ENCODE measurements around the gene NMT2.
A peak's percentile ranks its signal among the peaks of the same experiment; 100 is the strongest.

Gene NMT2

DNA sequence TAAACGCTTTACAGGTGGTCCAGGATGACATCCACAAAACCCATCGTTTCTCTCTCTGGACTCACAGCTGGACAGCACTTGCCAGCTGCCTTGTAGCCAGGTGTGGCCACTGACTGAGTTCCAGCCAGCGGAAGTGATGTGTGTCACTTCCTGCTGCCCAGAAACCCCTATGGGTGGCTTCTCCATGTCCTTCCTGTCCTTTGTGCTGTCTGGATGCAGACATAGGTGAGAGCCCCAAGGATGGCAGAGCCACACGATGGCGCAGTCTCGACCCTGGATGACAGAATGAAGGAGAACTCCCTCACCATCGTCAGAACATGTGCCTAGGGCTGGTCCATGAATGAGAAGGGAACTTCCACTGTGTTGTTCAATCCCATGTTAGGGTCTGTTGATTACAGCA, 22.1 kb downstream of the NMT2 start:
- no peak for DNase-seq (ENCODE audit: low read depth in 2 of 3, low spot score in 2 of 3)

DNA sequence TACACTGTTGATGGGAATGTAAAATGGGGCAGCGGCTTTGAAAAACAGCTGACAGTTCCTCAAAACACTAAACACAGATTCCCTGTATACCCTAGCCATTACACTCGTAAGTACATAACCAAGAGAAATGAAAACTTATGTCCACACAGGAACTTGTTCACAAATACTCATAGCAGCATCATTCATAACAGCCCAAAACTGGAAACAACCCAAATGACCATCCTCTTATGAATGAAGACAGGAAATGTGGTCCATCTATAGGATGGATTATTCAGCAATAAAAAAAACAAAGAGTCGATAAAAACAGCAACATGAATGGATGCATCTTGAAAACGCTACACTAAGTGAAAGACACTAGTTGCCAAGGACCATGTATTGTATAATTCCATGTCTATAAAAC, 23.7 kb downstream of the NMT2 start:
- no peak for DNase-seq (ENCODE audit: low read depth in 2 of 3, low spot score in 2 of 3)

DNA sequence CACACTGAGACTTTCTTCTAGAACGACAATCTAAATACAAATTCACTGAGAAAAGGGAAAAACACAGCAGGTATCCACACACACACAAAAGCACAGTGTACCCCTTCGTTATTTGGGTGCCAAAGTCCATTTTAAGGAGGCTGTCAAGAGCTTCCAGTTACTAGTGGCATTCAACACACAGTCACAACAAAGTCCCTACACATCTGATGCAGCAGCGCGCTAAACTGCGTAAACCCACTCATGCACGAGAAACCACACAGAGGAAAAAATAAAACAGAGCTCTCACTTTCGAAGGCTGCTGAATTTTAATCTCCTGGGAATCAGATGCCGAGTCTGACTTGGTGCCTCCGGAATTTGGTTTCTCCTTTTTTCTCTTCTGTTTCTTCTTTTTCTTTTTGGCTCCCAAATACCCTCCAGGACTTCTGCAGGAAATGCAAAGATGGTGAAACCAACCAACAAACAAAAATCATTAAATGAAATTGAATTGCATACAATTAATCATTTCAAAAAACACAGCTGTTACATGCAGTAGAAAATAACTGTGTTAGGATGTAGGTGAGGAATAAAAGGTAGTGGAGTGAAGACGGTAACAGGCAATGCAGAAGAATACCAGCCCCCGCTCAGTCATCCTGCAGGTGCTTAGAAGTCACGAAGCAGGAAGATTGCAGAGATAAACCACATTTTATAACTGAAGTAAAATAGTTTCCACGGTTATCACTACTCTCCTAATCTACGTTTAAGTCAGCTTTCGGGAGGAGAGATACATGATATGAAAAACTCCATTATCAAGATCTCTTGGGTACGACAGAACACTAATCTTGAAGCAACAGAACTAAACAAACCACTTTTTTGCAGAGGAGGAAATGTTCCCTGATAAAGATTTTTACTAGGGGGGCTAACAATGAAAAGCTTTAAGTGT, 27.1 kb downstream of the NMT2 start:
- no peak for DNase-seq (ENCODE audit: low read depth in 2 of 3, low spot score in 2 of 3)

- no peak for DNase-seq (ENCODE audit: low read depth in 2 of 3, low spot score in 2 of 3)
Observed at GRCh38 chr10:15140698-15141097, 27.8 kb downstream of the NMT2 start.

DNA sequence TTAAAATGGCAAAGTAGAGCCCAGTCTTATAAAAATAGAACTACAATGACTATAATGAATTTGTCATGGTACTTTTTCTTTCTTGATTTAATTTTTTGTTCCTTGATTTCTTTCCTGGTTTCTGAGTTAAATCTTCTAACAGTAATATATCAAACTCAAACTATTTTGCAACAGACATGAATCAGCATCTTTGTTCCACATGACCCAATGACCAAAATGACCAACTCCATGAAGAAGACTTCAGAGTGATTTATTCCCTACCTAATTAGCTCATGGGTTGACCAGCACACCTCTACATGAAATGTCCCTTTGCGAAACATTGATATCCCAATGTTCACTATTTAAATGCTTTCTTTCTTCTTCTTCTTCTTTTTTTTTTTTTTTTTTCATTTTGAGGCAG, 30.9 kb downstream of the NMT2 start:
- DNase-seq (ENCODE audit: low read depth in 2 of 3, low spot score in 2 of 3), result no peak

DNA sequence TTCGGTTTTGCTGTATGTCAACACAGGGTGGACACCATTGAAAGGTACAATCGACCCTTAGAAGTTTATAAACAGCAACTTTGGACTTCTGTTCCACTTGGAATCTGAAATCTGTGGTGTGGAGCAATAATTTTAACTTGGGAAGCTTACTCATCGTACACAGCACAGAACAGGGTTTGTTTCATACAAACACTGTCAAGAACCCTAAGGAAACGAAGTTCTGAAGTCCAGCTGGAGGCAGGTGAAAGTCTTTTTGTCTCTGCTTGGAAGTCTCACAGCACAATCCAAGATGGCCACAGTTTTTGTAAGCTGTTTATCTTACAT, 31.5 kb downstream of the NMT2 start:
- no peak for DNase-seq (ENCODE audit: low read depth in 2 of 3, low spot score in 2 of 3)

GRCh38 chr10:15136129-15137035, 32.1 kb downstream of the NMT2 start:
- no peak for DNase-seq (ENCODE audit: low read depth in 2 of 3, low spot score in 2 of 3)

DNA sequence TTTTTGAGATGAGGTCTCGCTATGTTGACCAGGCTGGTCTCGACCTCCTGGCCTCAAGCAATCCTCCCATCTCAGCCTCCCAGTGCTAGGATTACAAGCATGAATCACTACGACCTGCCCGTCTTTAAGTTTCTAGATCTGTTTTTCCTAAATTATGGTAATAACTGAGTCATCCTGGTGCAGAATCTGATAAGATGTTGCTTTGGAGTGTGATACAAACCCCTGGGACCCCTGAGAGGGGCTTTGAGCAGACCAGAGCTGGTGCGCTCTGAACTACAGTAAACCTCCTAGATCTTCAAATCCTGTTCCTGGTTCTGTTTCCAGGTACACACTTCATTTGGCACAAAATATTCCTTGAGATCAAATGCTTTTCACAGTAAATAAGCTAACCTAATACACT, 37.2 kb downstream of the NMT2 start:
- DNase-seq (ENCODE audit: low read depth in 2 of 3, low spot score in 2 of 3), result no peak

GRCh38 chr10:15124908-15125307, 43.6 kb downstream of the NMT2 start:
- DNase-seq (ENCODE audit: low read depth in 2 of 3, low spot score in 2 of 3), result no peak

DNA sequence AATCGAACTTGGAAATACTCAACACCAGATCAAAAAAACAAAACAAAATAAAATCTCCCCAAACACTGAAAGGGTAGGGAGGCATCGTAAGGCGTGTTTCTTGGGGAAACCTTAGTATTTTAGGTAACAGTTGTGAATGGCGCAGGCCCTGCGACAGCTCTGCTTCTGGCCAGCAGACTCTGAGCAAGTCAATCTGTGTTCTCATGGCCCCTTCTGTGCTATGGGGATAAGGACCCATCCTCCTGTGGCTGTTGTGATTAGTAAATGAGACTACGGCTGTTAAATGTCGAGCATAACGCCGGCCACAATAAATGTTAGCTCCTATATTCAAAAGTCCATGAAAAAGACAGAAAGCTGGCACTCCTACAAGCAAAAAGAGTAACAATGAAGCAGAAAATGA, 44.3 kb downstream of the NMT2 start:
- DNase-seq (ENCODE audit: low read depth in 2 of 3, low spot score in 2 of 3), result no peak

- no peak for DNase-seq (ENCODE audit: low read depth in 2 of 3, low spot score in 2 of 3)
Observed at GRCh38 chr10:15123749-15124184, 44.7 kb downstream of the NMT2 start.

- no peak for DNase-seq (ENCODE audit: low read depth in 2 of 3, low spot score in 2 of 3)
Observed at GRCh38 chr10:15122477-15123030, 45.9 kb downstream of the NMT2 start.

GRCh38 chr10:15121707-15122106, 46.8 kb downstream of the NMT2 start:
- DNase-seq (ENCODE audit: low read depth in 2 of 3, low spot score in 2 of 3), result no peak

- no peak for DNase-seq (ENCODE audit: low read depth in 2 of 3, low spot score in 2 of 3)
Observed at GRCh38 chr10:15120523-15120922, 48.0 kb downstream of the NMT2 start.

DNA sequence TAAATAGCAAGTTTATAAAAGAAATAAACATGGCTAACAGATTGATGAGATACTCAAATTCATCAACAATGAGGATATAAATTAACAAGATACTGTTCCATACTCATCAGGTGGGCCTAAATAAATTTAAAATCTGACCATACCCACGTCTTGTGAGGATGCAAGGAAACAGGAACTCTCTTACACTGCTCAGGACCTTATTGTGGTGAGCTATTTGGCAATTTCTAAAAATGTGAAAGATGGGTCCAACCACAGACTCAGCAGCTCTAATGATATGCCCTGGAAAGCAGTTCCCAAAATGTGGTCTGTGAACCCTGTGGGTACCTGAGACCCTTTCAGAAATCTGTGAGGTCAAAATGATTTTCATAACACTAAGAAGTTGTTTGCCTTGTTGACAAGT, 49.9 kb downstream of the NMT2 start:
- DNase-seq (ENCODE audit: low read depth in 2 of 3, low spot score in 2 of 3), result no peak

GRCh38 chr10:15116225-15116624, 52.3 kb downstream of the NMT2 start:
- no peak for DNase-seq (ENCODE audit: low read depth in 2 of 3, low spot score in 2 of 3)

- no peak for DNase-seq (ENCODE audit: low read depth in 2 of 3, low spot score in 2 of 3)
Observed at GRCh38 chr10:15113766-15114165, 54.7 kb downstream of the NMT2 start.

- no peak for DNase-seq (ENCODE audit: low read depth in 2 of 3, low spot score in 2 of 3)
Observed at GRCh38 chr10:15112657-15113056, 55.8 kb downstream of the NMT2 start.

GRCh38 chr10:15106352-15107013, 62.0 kb downstream of the NMT2 start:
- peak in 2 of 3 experiments; percentile 21 to 31 for DNase-seq (ENCODE audit: low read depth in 2 of 3, low spot score in 2 of 3)

DNA sequence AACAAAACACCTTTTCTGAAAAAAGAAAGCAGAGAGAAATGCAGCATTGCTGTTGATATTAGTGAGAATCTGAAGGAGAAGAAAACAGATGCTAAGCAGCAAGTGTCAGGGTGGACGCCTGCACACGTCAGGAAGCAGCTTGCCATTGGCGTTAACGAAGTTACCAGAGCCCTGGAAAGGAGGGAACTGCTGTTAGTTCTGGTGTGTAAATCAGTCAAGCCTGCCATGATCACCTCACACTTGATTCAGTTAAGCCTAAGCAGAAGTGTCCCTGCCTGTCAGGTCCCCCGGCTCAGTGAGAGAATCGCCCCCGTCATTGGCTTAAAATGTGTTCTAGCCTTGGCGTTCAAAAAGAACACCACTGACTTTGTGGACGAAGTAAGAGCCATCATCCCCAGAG, 65.0 kb downstream of the NMT2 start:
- no peak for DNase-seq (ENCODE audit: low read depth in 2 of 3, low spot score in 2 of 3)

- DNase-seq (ENCODE audit: low read depth in 2 of 3, low spot score in 2 of 3), result no peak
Observed at GRCh38 chr10:15099886-15100285, 68.6 kb downstream of the NMT2 start.

Data from activated CD8-positive, alpha-beta memory T cell treated with anti-CD3 and anti-CD28 coated beads for 48 hours (primary cell).